CD1c-positive myeloid dendritic cell (primary cell): ENCODE measurements around the gene GLIS1.

Source experiments
- DNase-seq: peaks from one replicate; pipeline ENCODE4 v3.0.0-alpha.2; 2016; ENCODE audit errors: extremely low spot score

GLIS1 gene

GRCh38 chr1:53465023-53465957 is 273.7 kb downstream of the GLIS1 start:
- DNase-seq, result no peak

GRCh38 chr1:53463961-53464899 is 274.7 kb downstream of the GLIS1 start:
- no peak for DNase-seq

- DNase-seq, result no peak
Observed at GRCh38 chr1:53462769-53463501, 276.0 kb downstream of the GLIS1 start.

GRCh38 chr1:53462193-53462592 is 276.8 kb downstream of the GLIS1 start:
- DNase-seq, result no peak

GRCh38 chr1:53461323-53462044 is 277.5 kb downstream of the GLIS1 start:
- no peak for DNase-seq

- no peak for DNase-seq
Observed at GRCh38 chr1:53460666-53461322, 278.2 kb downstream of the GLIS1 start.

- DNase-seq, result no peak
Observed at GRCh38 chr1:53460211-53460634, 278.7 kb downstream of the GLIS1 start.

- no peak for DNase-seq
Observed at GRCh38 chr1:53459321-53460175, 279.4 kb downstream of the GLIS1 start, which contains the start of gene DMRTB1. TSS of gene DMRTB1 (plus strand) at chr1:53459399. CDS start at chr1:53459454, 55 bp downstream.

GRCh38 chr1:53458634-53459033 is 280.3 kb downstream of the GLIS1 start:
- DNase-seq, result no peak
